ENCODE results near the gene SRRM5.

- TF ChIP-seq CTCF (IDR thresholded peaks at IDR 0.05) = no peak
- no peak for TF ChIP-seq POLR2A (IDR thresholded peaks at IDR 0.05)
Measured at GRCh38 chr19:43591904-43592772, 19.8 kb upstream of the SRRM5 start.

Measured in esophagus squamous epithelium (tissue), 4 donors.